Stimulated activated CD4-positive, alpha-beta T cell treated with anti-CD3 and anti-CD28 coated beads, Interleukin-1b, Interleukin-23, amount 100 ng/mL, for 4 hours (primary cell): Measurements from ENCODE around the gene KLHDC7B.
"Not testable (repeated sequence)": the region's sequence is repeated elsewhere in the genome, so short reads cannot be mapped to it uniquely, and the experiment has no call there.

Source experiments
- DNase-seq, 2 donors: peaks; one replicate each; pipeline ENCODE4 v3.0.0-alpha.2; 2020; ENCODE audit warnings: low read depth in 2 of 2

The KLHDC7B gene

DNA sequence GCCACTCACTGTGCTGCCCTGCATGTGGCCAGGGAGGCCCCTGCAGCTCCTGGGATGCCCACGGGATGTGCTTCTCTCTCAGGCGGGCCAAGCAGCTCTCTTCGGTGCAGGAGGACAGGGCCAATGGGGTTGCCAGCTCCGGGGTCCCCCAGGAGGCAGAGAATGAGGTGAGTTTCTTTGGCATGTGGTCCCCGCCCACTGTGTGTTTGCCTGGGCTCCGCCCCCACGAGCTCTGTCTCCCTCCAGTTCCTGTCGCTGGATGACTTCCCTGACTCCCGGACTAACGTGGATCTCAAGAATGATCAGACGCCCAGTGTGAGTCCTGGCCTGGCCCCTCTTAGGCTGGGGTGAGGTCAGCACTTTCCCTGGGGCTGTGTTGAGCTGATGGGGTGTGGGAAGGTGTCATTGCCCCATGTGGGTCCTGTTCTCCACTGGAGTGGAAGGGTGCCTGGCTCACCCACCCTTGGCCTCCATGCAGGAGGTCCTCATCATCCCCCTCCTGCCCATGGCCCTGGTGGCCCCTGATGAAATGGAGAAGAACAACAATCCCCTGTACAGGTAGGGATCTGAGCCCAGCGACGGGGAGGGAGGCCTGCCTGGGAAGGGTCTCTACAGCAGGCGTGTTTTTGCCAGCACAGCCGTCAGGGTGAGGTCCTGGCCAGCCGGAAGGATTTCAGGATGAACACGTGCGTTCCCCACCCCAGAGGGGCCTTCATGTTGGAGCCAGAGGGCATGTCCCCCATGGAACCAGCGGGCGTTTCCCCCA lies 28.0 kb upstream of the KLHDC7B start:
- DNase-seq = no peak

DNA sequence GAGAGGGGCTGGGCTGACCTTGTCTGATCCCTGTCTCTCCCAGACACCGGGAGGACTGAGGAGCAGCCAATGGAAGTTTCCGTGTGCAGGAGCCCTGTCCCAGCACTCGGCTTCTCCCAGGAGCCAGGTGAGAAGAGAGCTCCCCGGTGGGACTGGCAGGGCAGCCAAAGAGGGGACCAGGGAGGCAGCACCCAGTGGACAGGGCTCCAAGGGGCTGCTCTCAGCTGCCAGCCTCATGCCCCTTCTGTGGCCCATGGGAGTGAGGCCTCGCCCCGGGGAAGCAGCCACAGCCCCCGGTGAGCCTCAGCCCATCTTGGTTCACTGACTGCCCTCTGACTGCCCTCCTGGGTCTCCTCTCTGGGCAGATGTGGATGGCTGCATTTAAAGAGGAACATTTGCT lies 27.1 kb upstream of the KLHDC7B start:
- DNase-seq = no peak

DNA sequence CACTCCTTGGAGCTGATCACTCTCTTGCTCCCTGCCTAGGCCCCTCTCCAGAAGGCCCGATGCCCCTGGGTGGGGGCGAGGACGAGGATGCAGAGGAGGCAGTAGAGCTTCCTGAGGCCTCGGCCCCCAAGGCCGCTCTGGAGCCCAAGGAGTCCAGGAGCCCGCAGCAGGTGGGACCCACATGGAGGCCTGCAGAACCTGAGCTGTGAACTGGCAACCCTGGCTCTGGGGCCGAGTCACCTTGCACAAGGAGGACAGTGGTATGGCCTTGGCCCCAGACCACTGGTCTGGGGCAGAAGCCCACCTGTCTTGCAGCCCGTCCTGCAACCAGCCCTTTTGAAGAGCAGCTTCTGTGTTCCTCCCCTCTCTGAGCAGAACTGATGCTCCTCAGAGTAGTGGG lies 26.5 kb upstream of the KLHDC7B start:
- DNase-seq = no peak

DNA sequence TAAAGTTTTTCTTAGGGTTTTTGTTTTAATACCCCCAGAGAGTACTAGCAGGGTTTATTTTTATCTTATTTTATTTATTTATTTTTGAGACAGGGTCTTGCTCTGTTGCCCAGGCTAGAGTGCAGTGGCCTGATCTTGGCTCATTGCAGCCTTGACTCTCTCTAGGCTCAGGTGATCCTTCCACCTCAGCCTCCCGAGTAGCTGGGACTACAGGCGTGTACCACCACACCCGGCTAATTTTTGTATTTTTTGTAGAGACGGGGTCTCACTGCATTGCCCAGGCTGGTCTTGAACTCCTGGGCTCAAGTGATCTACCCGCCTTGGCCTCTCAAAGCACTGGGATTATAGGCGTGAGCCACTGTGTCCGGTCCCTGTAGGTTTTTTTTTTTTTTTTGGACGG lies 25.5 kb upstream of the KLHDC7B start:
- DNase-seq = not testable (repeated sequence)

DNA sequence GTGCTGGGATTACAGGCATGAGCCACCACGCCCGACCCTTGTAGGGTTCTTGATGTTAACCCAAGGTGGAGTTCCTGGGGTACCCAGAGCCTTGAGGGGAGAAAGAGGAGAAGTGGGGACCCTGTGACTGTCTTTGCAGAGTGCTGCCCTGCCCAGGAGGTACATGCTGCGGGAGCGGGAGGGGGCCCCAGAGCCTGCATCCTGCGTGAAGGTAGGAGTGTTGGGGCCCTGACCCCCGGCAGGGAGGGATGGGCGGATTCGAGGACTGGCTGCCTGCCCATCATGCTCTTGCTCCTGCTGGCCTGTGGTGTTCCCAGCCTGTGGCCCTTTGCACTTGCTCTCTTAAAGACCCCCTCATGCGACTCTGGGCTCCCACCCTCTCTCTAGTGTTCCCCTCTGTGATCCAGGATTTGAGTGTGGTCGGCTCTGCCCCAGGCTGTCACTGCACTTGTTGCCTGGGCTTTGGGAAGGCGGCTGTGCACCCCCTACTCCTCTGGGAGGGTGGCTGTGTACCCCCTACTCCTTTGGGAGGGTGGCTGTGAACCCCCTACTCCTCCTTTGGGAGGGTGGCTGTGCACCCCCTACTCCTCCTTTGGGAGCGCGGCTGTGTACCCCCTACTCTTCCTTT lies 24.8 kb upstream of the KLHDC7B start:
- DNase-seq = no peak

DNA sequence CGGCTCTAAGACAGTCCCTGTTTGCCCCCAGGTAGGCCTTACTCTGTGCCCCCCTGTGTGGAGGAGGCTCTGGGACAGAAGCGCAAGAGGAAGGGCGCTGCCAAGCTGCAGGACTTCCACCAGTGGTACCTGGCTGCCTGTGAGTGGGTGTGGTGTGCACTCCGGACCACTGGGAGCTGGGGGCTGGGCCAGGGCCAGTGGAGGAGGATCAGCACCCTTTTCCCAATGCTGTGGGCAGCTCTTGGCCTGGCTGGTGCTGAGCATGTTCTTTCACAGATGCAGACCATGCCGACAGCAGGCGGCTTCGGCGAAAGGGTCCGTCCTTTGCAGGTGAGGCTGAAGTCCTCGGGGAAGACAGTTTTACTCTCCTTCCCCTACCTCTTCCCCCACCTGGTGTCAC lies 24.0 kb upstream of the KLHDC7B start:
- DNase-seq = no peak

DNA sequence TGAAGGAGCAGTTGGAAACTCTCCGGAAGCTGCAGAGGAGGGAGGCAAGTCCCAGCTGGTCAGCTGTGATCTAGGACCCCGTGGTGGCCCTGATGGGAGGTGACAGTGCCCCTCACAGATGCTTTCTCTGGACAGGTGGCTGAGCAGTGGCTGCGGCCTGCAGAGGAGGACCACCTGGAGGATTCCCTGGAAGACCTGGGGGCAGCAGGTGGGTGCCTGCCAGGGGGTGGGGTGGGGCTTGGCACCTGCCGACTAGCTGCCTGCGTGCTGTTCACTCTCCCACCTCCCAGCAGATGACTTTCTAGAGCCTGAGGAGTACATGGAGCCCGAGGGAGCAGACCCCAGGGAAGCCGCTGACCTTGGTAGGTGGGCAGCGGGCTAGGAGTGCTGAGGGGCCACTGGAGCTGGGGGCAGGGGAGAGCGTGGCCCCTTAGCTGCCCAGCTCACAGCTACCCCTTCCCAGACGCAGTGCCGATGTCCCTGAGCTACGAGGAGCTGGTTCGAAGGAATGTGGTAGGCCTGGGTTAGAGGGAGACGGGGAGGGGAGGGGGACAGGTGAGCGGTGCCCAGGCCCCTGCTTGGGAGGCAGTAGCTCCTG lies 23.4 kb upstream of the KLHDC7B start:
- DNase-seq = no peak

DNA sequence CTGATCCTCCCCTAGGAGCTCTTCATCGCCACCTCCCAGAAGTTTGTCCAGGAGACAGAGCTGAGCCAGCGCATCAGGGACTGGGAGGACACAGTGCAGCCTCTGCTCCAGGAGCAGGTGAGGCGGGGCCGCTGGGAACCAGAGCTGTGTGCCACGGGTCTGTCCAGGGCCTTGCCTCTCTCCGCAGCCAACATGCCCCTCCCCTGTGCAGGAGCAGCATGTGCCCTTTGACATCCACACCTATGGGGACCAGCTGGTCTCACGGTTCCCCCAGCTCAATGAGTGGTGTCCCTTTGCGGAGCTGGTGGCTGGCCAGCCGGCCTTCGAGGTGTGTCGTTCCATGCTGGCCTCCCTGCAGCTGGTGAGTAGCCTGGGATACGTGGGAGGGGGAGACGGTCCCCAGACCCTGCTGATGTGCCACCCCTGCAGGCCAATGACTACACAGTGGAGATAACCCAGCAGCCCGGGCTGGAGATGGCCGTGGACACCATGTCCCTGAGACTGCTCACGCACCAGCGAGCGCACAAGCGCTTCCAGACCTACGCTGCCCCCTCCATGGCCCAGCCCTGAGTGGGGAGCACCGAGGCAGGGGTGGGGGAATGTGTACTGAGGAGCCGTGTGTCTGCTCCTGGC lies 22.8 kb upstream of the KLHDC7B start:
- DNase-seq = no peak

DNA sequence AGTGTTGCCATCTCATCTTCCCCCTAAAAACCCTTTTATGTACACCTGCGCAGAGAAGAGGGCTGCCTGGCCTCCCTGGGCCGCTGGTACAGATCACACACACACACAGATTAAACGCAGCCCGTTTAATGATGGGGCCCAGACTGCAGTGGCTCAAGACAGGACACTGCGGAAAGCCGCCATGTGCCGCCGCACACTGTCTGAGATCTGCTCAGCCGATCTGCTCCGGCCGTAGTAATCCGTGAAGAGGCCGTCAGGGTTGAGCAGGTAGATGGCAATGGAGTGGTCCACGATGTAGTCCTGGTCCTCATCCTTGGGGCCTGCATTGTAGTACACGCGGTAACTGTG lies 22.3 kb upstream of the KLHDC7B start:
- no peak for DNase-seq

DNA sequence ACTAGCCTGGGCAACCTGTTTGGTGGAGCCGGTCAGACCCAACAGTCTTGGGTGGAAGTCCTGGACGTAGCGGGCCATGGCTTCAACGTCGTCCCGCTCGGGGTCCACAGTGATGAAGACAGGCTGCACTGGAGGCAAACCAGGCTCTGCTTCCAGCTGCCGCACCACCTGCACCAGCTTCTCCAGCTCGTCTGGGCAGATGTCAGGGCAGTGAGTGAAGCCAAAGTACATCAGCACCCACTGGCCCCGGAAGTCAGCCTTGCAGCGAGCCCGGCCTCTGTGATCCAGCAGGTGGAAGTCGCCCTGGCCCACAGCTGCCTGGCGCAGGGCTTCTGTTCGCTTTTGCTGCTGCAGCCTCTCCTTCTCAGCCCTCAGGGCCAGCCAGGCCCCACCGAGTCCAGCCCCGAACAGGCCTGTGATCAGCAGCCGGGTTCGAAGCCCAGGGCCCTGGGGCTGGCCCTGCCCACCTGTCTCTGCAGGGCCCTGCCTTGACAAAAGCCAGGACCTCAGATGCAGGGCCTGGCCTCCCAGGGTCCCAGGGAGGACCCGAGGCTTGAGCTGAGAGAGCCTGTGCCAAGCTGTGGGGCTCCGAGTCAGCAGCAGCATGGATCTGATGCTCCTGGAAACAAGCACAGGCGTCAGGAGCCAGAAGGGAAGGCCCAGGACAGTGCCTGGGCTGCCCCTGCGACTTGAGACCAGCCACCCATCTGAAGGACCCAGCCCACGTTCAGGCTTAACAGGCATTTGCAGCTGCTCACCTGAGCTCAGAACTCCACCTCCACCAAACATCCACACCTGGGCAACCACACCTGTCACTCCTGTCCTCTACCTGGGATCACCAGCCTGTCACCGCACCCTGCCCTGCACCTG lies 21.7 kb upstream of the KLHDC7B start:
- DNase-seq = no peak

DNA sequence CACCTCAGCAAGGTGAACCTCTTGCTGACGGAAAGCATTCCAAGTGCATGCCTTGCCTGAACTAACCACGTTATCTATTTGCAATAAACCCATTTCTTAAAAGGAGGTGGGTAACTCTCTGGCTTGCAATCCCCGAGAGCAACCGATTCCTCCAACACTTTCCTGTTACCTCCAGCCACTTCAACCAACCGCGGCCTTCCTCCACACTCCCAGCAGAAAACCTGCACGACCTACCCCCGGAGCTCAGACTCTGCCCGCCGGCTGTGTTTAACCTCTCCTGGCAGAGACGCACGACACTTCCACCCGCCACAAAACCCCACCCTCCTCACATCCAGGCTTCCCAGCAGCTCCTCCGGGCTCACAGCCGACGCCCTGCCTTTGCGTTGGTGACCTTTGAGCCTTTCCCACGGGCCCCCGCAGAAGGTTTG lies 21.0 kb upstream of the KLHDC7B start:
- no peak for DNase-seq

DNA sequence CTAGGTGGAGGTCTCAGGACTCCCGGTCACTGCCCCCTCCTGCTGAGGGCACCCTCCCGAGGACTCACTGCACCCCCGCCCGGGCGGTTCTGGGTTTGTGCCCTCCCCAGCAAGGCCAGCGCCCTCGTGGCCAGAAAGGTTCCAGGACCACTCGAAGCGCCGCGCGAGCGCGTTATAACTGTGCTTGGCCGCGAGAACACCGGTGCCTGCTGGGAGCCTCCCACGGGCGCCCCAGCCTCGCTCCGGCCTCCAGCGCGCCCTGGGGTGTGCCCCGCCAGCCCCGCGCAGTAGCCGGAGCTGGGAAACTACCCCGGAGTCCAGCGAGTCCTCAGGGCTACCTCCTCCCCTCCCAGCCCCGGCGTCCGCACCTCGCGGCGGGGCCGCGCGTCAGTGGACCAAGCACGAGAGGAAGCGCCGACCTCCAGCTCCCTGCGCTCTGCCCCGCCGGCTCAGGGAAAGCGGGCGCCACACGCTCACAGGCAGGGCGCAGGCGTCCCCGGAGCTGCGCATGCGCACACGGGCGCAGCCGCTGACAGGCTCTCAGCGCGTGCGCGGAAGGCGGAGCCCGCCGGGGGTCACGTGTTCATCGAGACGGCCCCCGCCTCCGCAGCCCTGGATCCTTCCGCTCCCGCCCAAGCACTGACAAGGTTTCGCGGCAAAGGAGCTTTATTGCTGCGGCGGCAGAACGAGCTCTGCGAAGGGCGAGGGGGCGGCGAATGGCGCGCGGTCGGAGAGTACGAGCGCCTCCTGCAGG lies 20.4 kb upstream of the KLHDC7B start, which contains the start of gene SCO2:
Gene SCO2 (minus strand): TSS at position 495 of the 754 bp plus-strand sequence. CDS start 1,187 bp downstream, outside the sequence.
- DNase-seq = peak; percentile 97 to 98

DNA sequence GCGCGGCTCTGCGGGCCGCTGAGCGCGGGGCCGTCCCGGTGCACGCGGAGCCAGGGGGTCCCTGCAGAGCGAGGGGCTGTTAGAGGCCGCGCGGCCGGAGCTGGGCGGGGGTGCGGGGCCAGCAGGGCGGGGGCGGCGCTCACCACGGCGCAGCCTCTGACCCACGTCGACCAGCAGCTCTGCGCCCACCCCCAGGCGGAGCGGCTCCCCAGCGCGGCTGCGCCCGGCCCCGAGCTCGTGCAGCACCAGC lies 19.9 kb upstream of the KLHDC7B start:
- DNase-seq = no peak

DNA sequence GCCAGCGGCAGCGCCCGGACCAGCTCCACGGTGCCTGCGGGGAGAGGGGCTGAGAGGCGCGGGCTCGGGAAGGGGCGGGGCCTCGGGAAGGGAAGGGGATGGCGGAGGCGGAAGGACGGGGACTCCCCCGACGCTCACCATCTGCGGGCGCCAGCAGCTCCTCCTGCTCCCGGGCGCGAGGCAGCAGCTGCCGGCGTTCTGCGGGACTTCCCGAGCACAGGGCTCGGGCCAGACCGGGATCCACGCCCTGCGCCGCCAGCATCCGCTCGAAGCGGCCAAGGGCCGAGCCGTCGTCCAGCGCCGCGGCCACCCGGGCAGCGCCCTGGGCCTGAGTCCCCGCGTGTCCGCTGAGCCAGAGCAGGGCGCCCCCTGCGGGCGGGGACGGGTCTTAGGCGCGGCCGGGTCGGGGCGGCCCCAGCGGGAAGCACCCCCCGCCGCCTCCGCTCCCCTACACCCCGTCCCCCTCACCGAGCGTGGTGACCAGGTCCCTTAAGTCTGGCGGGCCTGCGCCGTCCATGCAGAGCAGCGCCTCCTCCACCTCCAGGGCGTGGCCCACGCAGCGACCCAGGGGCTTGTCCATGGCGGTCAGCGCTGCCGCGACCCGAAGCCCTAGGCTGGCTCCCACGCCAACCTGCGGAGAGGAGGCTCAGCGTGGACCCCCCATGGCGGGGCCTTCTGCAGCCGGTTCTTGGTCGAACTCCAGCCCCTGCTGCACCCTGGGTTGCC lies 19.4 kb upstream of the KLHDC7B start:
- DNase-seq = peak; percentile 78 to 86

DNA sequence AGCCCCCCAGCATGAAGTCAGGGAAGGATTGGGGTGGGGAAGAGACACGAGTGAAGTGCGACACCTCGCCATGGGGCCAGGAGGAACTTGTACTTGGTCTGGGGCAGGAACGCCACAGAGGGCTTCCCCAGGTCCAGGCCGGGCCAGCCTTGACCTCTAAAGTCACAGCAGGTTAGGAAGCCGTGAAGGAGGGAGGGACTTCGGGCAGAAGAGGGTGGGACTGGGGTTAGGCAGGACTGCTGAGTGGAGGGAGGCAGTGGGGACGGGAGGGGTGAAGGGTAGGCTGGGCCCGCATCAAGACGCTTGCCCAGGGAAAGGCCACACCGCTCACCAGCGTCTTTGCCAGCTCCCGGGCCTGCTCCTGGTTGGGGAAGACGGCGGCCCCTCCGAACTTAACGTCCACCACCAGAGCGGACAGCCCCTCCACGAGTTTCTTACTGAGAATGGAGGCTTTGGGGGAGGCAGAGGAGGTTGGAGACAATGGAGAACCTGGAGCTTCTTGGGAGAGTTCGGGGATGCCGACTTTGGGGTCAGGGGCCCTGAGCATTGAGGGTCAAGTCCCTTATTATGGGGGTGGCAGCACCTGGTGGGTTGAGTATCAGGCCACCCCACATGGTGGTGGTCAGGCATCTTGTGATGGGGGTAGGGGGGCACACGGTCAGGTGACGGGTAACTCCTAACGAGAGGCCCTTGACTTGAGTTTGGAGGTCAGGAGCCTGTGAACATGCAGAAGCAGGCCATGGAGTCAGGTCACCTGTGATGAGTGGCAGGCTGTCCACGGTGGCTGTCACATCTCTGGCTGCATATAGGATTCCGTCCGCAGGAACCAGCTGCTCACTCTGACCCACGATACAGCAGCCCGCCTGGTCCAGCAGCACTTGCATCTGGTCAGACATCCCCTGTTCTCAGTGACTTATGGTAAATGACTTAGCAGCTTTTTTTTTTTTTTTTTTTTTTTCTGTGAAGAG lies 18.6 kb upstream of the KLHDC7B start:
- DNase-seq = no peak

DNA sequence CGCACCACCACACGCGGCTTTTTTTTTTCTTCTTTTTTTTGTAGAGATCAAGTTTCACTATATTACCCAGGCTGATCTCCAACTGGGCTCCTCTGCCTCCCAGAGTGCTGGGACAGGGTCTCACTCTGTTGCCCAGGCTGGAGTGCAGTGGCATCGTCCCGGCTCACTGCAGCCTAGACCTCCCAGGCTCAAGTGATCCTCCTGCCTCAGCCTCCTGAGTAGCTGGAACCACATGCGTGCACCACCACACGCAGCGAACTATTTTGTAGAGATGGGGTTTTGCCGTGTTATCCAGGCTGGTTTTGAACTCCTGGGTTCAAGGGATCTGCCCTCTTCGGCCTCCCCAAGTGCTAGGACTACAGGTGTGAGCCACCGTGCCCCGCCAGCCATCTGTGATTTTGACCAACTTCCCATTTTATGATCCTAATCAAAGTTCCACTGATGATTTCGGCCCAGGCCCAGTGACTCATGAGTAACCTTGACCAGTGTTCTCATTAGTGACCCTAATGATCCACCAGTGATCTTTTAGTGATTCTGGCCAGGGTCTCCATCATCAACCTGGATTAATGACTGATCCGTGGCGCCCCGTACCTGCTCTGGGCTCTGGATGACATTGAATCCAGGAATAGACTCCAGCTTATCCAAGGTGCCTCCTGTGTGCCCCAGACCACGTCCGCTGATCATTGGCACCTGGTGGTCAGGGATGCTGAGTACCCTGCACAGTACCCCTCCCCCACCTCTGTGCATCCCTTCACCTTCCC lies 17.6 kb upstream of the KLHDC7B start:
- DNase-seq = no peak

DNA sequence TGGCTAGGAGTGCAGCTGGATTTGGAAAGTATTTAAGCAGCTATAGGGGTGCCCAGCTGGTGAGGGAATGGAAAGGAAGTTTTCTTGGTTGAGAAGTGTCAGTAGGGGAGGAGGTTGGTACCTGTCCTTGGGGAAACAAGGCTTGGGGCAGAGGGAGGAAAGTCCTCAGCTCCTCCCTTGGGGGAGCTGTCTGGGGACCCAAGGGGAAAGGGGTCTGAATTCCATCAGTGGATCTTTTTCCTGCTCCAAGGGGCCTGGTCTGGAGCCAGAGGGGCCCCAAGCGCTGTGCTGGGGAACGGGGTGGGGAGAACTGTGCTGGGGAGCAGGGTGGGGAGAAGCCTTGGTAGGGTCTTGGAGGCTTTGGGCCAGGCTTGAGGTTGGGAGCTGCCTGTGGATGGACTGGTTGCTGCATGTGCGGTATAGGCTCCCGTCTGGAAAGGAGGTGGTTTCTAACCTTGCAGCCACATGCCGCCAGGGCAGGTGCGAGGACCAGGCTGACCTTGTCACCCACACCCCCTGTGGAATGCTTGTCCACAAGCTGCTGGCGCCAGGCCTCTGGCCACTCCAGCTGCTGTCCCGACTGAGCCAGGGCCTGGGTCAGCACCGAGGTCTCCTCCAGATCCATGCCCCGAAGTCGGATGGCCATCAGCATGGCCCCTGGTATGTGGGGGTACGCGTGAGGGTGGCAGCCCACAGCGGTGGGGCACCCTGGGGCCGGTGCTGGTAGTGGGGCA lies 16.9 kb upstream of the KLHDC7B start:
- no peak for DNase-seq

DNA sequence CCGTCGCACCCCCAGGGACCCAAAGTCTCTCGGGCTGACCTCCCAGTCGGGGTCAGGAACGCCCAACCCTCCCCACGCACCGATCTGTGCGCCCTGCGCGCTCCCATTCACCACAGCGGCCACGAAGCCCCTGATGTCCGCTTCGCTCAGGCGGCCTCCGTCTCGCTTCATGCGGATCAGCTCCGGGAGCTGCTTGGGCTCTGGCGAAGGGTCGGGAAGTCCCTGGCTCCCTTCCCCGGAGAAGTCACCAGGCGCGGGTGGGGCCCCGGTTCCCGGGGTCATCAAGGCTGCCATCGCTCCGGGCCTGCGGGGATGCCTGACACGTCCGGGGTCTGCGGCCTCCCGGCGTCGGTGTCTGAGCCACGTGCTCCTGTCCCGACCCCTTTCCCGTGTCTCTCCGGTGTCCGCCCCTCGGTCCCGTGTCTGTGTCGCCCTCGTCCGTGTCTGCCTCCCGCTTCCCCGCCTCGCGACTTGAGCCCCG lies 16.2 kb upstream of the KLHDC7B start:
- no peak for DNase-seq
